Osteocyte (in vitro differentiated cells): Measurements from ENCODE around the gene MYEF2. TPM values are rescaled to one million over a fixed set of nuclear protein-coding genes. Genes with fewer than 3 reads are reported as not detected.

Source experiments
- DNase-seq: peaks from one replicate; pipeline ENCODE4 v3.0.0; 2021; ENCODE audit warnings: mixed read lengths; ENCODE audit not compliant: unreplicated experiment; ENCODE audit errors: extremely low spot score
- H3K27ac Mint-ChIP-seq: one replicate; pipeline ENCODE4 v1.8.0; 2021; ENCODE audit warnings: mild to moderate bottlenecking, mixed read lengths; ENCODE audit not compliant: unreplicated experiment
- H3K27me3 Mint-ChIP-seq: one replicate; pipeline ENCODE4 v1.8.0; 2021; ENCODE audit warnings: mixed read lengths; ENCODE audit not compliant: unreplicated experiment
- H3K36me3 Mint-ChIP-seq: one replicate; pipeline ENCODE4 v1.8.0; 2021; ENCODE audit warnings: mixed read lengths; ENCODE audit not compliant: unreplicated experiment
- H3K4me1 Mint-ChIP-seq: one replicate; pipeline ENCODE4 v1.8.0; 2021; ENCODE audit warnings: mixed read lengths; ENCODE audit not compliant: unreplicated experiment
- H3K4me3 Mint-ChIP-seq: one replicate; pipeline ENCODE4 v1.8.0; 2021; ENCODE audit warnings: mild to moderate bottlenecking, moderate library complexity, mixed read lengths; ENCODE audit not compliant: unreplicated experiment
- H3K9me3 Mint-ChIP-seq: one replicate; pipeline ENCODE4 v1.8.0; 2021; ENCODE audit warnings: mixed read lengths; ENCODE audit not compliant: unreplicated experiment
- CTCF ChIP-seq: fragments of 200-600 bp; sonication (generic); IDR thresholded peaks from 2 replicates; pipeline ENCODE4 v1.5.0; 2021; ENCODE audit warnings: antibody characterized with exemption, mild to moderate bottlenecking, moderate library complexity
- total RNA-seq: library from RNA; stranded (reverse); gene quantifications from 2 replicates; pipeline ENCODE4 v1.2.1, GENCODE V29; 2021

MYEF2 gene
- total RNA-seq, 1 donor from 2014 or later: 27.4 TPM

- H3K27ac Mint-ChIP-seq: no peak overlapping the region
- peaks cover 9% of the 10 kb centered on the region for H3K36me3 Mint-ChIP-seq
- no peak overlapping the region for H3K4me3 Mint-ChIP-seq
- peaks cover 16% of the 10 kb centered on the region for H3K9me3 Mint-ChIP-seq
- TF ChIP-seq CTCF: no peak
- DNase-seq: no peak
- peaks cover 14% of the 10 kb centered on the region for H3K4me1 Mint-ChIP-seq
- no peaks in the 10 kb centered on the region for H3K27me3 Mint-ChIP-seq
These were observed 2.0 kb downstream of the MYEF2 start for GRCh38 chr15:48176112-48176511.

DNA sequence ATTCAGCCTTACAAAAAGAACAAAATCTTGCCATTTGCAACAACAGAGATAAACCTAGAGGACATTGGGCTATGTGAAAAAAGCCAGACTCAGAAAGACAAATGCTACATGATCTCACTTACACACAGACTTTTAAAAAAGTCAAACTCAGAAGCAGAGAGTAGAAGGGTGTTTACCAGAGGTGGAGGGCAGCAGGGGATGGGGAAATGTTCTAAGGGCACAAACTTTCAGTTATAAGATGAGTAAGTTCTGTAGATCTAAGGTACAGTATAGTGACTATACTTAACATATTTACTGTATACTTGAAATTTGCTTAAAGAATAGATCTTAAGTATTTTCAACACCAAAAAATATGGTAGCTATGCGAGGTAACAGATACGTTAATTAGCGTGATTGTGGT, 3.0 kb downstream of the MYEF2 start:
- Mint-ChIP-seq H3K9me3 (peaks cover 16% of the 10 kb centered on the region), H3K36me3 (peaks cover 9% of the 10 kb centered on the region), H3K27ac (no peak overlapping the region), H3K4me1 (peaks cover 14% of the 10 kb centered on the region), H3K27me3 (no peaks in the 10 kb centered on the region), H3K4me3 (no peak overlapping the region)
- no peak for DNase-seq
- no peak for TF ChIP-seq CTCF

DNA sequence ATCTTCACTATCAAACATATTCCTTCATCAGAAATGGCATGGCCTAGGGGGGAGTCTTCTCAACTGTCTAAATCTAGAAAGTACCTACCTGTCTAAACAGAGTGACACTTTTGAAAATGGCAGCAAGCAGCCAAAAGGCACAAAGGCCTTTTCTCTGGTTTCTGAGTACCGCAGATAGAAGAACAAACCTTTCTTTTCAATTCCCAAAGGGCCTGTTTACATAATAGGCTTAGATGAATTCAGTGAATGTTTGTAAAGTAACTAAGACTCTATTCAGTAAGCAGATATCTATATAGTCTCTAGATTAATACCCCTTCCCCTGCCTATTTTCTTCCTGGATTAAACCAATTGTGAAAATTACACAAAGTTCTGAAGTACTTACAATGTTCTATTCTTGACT, 7.1 kb downstream of the MYEF2 start:
- Mint-ChIP-seq H3K9me3 (peaks cover 16% of the 10 kb centered on the region), H3K27ac (no peak overlapping the region), H3K4me3 (no peak overlapping the region), H3K36me3 (peaks cover 9% of the 10 kb centered on the region), H3K4me1 (peaks cover 5% of the 10 kb centered on the region), H3K27me3 (no peaks in the 10 kb centered on the region)
- no peak for DNase-seq
- TF ChIP-seq CTCF: no peak

DNA sequence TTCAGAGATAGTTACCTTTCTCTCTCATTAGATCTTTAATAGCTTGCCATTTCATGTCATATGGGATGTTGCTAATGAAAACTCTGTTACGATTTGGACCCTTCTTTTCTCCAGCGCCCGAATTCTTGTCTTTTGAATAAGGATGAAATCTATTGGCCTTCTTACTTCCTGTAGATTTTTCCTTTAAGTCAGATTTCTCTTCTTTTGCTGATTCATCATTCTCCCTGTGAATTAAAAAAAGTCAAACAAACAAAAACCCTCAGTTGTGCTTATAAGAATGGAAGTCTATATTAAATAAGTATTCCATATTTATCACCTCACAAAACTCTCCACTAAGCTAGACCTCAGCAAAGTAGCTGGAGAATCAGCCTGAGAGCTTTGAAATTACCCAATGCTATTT, 9.5 kb downstream of the MYEF2 start:
- no peak for DNase-seq
- Mint-ChIP-seq H3K9me3 (peaks cover 18% of the 10 kb centered on the region), H3K27ac (no peak overlapping the region), H3K36me3 (peaks cover 16% of the 10 kb centered on the region), H3K4me3 (no peak overlapping the region), H3K27me3 (no peaks in the 10 kb centered on the region), H3K4me1 (peaks cover 5% of the 10 kb centered on the region)
- no peak for TF ChIP-seq CTCF

DNA sequence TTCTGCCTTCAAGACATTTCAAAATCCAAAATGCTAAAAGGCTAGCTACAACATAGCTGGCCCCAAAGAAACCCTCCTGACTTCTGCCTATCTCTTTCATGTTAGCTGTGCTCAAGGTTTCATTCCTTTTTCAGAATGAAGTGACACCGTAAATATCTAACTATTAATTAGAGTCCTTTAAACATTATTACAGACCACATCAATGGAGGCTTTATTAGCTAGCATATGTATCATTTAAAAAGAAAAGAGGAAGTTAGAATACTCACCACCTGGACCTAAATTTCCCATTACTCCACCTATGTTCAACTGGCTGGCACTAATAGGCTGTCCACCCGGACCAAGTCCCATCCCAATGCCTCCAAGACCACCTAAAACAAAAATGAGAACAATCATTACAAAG, 24.6 kb downstream of the MYEF2 start:
- no peak overlapping the region for H3K4me3 Mint-ChIP-seq
- no peak for TF ChIP-seq CTCF
- H3K36me3 Mint-ChIP-seq: peaks cover 24% of the 10 kb centered on the region
- no peaks in the 10 kb centered on the region for H3K27me3 Mint-ChIP-seq
- no peaks in the 10 kb centered on the region for H3K9me3 Mint-ChIP-seq
- peaks cover 7% of the 10 kb centered on the region for H3K4me1 Mint-ChIP-seq
- DNase-seq: no peak
- H3K27ac Mint-ChIP-seq: no peak overlapping the region
